ENCODE data around the gene CLCN7.

DNA sequence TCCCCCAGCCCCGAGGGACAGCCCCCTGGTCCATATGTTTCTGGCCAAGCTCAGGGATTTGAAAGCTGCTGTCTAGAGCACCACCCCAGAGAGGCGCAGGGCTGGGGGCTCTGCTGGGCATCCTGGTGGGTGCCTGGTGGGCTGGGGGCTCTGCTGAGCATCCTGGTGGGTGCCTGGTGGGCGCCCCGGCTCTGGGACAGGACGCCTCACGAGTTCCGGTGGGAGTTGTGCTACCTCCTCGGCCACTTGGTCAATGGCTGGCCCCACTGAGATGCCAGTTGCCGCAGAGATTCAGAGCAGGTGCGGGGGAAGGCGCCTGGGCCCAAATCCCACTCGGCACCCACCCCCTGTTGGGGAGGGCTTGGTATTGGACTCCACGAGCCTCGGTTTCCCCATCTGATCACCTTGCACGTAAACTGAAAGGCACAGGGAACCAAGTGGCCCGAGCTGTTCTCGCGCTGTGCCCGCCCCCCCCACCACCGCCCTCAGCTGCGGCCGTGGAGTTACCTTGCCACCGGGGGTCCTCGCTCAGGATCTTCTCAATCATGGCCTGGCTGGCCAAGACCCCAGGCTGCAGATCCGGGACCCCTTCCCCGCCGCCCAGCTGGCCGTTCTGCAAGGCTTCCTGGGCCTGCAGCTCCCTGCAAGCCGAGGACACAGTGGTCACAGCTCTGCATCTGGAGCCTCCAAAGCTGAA is 73.6 kb downstream of the CLCN7 start:
- TF ChIP-seq, protein P1, sequence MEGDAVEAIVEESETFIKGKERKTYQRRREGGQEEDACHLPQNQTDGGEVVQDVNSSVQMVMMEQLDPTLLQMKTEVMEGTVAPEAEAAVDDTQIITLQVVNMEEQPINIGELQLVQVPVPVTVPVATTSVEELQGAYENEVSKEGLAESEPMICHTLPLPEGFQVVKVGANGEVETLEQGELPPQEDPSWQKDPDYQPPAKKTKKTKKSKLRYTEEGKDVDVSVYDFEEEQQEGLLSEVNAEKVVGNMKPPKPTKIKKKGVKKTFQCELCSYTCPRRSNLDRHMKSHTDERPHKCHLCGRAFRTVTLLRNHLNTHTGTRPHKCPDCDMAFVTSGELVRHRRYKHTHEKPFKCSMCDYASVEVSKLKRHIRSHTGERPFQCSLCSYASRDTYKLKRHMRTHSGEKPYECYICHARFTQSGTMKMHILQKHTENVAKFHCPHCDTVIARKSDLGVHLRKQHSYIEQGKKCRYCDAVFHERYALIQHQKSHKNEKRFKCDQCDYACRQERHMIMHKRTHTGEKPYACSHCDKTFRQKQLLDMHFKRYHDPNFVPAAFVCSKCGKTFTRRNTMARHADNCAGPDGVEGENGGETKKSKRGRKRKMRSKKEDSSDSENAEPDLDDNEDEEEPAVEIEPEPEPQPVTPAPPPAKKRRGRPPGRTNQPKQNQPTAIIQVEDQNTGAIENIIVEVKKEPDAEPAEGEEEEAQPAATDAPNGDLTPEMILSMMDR (IDR thresholded peaks at IDR 0.05) = no peak
- no peak for TF ChIP-seq POLR2A (IDR thresholded peaks at IDR 0.05)
- no peak for TF ChIP-seq POLR2AphosphoS5 (IDR thresholded peaks at IDR 0.05)

Data from gastroesophageal sphincter (tissue), 3 donors.